GM19239 (cell line): ENCODE measurements around the gene C2CD4C.
"Not testable (repeated sequence)": the region's sequence is repeated elsewhere in the genome, so short reads cannot be mapped to it uniquely, and the experiment has no call there.

Source experiments
- DNase-seq: peaks from one replicate; pipeline ENCODE4 v3.0.0; 2011; ENCODE audit warnings: low spot score; ENCODE audit not compliant: insufficient read length
- FAIRE-seq: peaks from 2 replicates; lab custom pipeline; 2011; peaks lifted over from hg19 to GRCh38; lab: Jason Lieb, UNC

C2CD4C gene

DNA sequence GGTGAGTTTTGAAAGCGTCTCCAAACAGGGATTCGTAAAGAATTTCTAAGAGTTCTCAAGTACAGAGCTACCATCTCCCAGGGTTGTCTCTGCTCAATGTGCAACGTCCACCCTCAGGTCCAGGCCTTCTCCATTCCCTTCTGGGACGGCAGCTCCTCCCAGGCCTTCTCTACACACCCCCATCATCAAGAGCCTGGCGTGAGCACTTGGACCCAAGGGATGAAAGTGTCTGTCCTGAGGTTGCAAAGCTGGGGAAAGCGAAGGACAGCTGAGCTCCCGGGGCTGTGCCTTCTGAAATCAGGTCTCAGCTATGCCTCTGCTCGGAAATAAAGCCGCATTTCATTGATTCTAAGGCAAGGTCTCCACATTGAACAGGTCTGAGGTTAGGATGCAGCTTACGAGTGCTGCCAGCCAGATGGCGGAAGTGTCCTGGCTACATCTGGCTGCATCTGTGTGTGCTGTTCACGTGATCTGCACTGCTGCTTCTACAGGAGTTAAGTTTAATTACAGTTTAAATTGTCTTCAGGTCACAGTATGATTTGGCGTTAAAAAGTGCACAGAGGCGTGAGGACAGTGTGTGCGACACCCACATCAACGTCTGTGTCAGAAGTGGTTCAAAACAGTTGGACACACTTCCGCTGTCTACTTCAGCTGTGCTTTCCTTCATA lies 37.3 kb downstream of the C2CD4C start:
- no peak for DNase-seq
- no peak for FAIRE-seq

DNA sequence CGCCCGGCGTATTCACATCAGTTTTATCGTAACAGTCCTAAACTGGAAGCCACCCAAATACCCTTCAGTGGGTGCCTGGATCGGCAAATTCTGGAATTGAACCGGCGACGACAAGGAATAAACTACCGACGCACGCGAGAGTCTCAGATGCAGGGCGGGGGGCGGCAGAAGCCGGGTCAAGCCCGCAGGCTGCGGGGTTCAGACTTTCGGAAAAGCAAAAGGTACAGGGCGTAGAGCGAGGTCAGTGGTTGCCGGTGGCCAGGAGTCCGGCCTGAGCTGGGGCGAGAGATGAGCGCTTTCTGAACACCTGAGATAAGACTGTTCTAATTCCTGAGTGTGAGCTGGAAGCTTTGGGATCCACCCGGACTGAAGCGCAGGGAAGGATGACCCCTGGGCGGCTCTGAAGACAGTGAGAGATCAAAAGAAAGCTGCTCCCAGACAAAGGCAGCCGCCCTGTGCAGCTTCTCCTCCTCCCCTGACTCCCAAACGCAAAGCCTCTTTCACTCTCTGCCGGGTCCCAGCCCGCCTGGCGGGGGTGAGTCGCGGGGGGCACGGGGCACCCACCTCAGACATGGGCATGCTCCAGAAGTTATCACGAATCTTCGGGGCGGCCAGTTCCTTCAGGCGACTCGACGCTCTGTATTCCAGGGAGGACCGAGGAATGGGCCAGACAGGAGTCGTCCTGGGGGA lies 38.2 kb downstream of the C2CD4C start:
- FAIRE-seq (no peak), DNase-seq (no peak)

GRCh38 chr19:369876-370275 lies 39.1 kb downstream of the C2CD4C start:
- FAIRE-seq = no peak
- no peak for DNase-seq

GRCh38 chr19:369256-369655 lies 39.7 kb downstream of the C2CD4C start:
- no peak for DNase-seq
- FAIRE-seq = no peak

DNA sequence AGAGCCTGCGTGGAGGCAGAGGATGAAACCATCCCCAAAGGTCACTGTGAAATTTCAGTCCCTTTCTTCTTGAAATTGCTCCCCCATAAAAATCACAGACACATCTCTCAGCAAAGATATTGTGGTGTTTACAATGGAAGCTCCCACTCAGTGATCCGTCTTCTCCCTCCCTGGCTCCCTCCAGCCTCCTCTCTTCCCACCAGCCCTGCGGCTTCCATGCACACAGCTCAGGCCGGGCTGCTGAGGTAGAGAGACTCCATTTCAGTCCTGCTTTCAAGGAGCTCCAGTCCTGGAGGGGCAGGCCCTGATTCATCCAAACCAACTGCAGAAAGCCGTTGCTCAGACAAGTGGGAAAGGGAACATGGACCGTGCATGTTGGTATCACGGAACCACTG lies 40.3 kb downstream of the C2CD4C start:
- FAIRE-seq = no peak
- DNase-seq = no peak

DNA sequence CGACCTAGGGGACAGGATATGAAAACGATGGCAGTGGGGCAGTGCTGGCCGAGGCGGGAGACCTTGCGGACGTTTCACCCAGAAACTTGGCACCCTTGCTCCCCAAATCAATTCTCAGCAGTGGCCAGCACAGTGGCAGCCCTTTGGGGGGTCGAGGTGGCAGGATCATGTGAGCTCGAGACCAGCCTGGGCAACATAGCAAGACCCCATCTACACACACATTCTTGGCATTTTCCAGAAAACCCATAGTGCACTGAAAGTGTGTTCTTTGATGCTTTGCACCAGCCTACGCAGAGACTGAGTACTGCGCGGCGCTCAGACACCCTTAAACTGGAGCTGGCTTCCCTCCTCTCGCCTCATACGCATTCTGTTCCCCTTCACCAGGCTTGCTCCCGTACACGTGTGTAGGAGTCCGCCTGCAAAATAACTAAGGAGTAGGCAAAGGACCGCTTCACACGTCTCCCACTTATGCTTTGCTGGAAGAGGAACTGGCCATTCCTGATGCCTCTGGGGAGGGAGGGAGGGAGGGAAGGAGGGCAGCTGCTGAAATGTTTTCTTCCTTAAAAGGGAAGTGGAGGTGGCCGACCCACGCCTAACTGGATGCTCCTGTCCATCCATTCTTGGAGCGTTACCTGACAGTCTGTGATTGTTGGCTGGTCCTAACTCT lies 40.9 kb downstream of the C2CD4C start:
- DNase-seq = no peak
- FAIRE-seq = no peak

DNA sequence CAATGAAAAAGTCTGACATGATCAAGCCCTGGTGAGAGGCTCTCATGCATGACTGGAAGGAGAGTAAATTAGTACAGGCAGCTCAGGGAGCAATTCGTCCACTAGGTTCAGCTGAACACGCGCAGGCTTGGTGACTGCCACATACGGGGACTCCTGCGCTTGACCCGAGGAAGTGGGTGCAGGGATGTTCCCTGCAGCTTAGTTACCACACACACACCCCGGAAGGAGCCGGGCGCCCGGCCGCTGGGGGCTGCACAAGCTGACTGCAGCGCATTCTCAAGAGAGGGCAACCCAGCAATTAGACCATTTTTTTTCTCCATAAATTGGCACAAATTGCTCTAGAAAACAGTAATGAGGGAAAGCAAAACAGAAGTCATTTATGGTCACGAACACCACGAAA lies 41.4 kb downstream of the C2CD4C start:
- no peak for FAIRE-seq

GRCh38 chr19:366951-367350 lies 42.0 kb downstream of the C2CD4C start:
- FAIRE-seq = no peak
- no peak for DNase-seq

More for the DNA sequence above, 41.4 kb downstream of the C2CD4C start:
- DNase-seq = no peak

GRCh38 chr19:366205-366783 lies 42.7 kb downstream of the C2CD4C start:
- no peak for DNase-seq

GRCh38 chr19:364496-365287 lies 44.3 kb downstream of the C2CD4C start:
- FAIRE-seq (no peak), DNase-seq (no peak)

More at GRCh38 chr19:366205-366783, 42.7 kb downstream of the C2CD4C start:
- no peak for FAIRE-seq

GRCh38 chr19:362683-363082 lies 46.3 kb downstream of the C2CD4C start:
- no peak for FAIRE-seq
- no peak for DNase-seq

DNA sequence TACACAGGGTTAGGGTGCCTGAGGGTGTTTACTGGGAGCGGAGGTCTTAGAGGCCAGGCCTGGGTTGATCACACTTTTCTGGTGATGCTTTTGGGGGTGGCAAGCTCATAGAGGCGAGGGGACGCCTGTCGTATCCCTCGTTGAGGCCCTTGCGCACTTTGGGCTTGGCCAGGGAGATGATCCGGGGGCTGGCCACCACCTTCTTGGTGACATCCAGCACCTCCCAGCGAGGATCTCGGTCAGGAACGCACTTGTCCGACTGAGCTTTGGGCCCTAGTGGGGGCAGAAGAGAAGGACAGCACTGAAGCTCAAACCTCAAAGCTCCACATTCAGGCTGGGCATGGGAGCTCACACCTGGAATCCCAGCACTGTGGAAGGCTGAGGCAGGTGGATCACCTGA lies 46.8 kb downstream of the C2CD4C start:
- FAIRE-seq (no peak), DNase-seq (no peak)

DNA sequence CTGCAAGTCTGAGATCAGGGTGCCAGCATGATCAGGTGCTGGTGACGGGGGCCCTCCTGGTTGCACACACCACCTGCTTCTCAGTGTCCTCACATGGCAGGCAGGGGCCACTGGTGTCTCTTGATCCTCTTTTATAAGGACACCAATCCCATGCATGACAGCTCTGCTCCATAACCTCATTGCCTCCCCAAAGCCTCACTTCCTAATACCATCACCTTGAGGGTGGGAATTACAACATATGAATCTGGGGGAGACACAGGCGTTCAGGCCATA lies 49.4 kb downstream of the C2CD4C start:
- no peak for DNase-seq
- no peak for FAIRE-seq

DNA sequence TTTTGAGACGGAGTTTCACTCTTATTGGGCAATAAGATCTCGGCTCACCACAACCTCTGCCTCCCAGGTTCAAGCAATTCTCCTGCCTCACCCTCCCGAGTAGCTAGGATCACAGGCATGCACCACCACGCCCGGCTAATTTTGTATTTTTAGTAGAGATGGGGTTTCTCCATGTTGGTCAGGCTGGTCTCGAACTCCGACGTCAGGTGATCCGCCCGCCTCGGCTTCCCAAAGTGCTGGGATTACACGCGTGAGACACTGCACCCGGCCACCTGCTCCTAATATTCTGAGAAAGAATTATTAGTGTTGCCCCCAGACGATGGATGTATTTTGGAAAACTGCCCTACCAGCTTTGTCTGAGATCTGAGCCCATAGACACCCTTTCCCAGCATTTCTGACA lies 53.4 kb downstream of the C2CD4C start:
- FAIRE-seq = not testable (repeated sequence)

More for the DNA sequence above, 53.4 kb downstream of the C2CD4C start:
- not testable (repeated sequence) for DNase-seq
